Skin epidermis (tissue), 12 donors: ENCODE results near the gene NDEL1.

Source experiments
- H3K27ac ChIP-seq, 21 experiments: fragments of 200-600 bp; sonication (generic) in 11 of 21; one replicate each; pipeline ENCODE4 v1.5.0; 2020; ENCODE audit warnings: mild to moderate bottlenecking in 3 of 21, inconsistent platforms in 2 of 21, moderate library complexity in 2 of 21
- H3K4me3 ChIP-seq, 7 experiments: fragments of 200-600 bp; sonication (generic) in 2 of 7; one replicate each; pipeline ENCODE4 v1.5.0; 2020; ENCODE audit warnings: inconsistent platforms in 2 of 7, mild to moderate bottlenecking in 2 of 7, moderate library complexity in 1 of 7

NDEL1 gene

DNA sequence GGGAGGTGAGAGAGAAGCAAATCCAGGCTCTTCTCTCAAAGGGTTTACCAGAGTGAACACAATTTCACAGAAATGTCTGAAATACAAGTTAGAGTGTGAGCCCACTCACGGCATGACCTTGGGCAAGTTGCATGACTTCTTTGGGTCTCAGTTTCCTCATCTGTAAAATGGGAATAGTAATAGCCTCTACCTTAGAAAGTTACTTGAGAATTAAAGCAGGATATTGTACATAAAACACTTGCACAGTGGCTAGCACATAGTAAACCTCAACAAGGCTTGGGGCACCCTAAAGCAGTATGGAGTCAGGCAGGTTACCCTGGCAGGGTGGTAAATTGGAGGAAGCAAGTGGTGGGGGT is 24.8 kb upstream of the NDEL1 start:
- Histone ChIP-seq H3K4me3 (no peak overlapping the region), H3K27ac (peak overlapping the region in 10 of 21 experiments; percentile 2 to 65 (median 38))

DNA sequence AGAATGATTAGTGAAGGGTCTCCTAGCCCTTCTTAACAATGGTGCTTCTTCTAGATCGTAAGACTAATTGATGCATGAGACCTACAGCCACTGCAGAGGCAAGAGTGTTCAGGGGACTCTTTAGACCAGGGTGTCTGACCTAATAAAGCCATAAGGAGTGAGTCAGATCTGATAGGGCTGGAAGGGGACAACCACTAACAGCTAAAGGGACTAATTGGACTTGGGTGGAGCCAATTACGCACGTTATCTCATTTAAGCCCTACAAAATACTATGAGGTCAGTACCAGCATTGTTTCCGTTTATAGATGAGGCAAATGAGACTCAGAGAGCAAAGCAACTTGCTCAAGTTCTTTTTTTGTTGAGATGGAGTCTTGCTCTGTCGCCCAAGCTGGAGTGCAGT is 23.6 kb upstream of the NDEL1 start:
- Histone ChIP-seq H3K4me3 (no peak overlapping the region), H3K27ac (peak overlapping the region in 10 of 21 experiments; percentile 0 to 76 (median 51))

DNA sequence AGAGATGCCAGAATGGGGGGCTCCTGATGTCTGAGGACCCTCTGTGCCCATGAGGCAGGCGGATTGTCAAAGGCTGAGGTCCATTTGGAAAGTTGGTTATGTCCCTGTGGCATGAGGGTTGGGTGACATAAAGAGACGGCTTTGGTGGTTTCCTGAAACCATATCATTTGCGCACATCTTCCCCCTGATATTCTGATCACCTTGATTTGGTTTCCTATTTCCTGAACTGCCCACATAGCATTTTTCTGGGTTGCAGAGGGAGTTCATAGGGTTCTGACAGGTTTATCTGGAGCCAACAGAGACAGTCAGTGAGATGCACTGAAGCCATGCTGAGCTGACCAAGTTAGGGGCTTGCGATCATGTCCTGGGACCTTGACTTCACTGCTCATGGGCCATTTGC is 22.4 kb upstream of the NDEL1 start:
- Histone ChIP-seq H3K4me3 (peak overlapping the region in 2 of 7 experiments; percentile 14 to 22), H3K27ac (peak overlapping the region in 16 of 21 experiments; percentile 10 to 76 (median 54))

DNA sequence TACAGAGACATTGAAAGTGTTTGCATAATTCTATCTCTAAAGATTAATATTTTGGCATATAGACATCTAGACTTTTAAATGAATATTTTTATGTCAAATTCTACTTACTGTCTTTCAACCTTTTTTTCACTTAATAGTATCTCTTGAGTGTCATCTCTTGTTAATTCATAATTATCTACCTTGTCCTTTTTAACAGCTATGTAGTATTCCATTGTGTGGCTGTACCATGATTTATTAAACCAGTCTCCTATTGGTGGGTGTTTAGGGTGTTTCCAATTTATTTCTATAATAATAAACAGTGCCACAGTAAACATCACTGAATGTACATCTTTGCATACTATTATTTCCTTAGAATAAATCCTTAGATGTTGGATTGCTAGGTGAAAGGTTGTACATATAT is 21.7 kb upstream of the NDEL1 start:
- peak overlapping the region in 2 of 7 experiments; percentile 8 to 14 for H3K4me3 ChIP-seq
- peak overlapping the region in 4 of 21 experiments; percentile 19 to 76 (median 40) for H3K27ac ChIP-seq

DNA sequence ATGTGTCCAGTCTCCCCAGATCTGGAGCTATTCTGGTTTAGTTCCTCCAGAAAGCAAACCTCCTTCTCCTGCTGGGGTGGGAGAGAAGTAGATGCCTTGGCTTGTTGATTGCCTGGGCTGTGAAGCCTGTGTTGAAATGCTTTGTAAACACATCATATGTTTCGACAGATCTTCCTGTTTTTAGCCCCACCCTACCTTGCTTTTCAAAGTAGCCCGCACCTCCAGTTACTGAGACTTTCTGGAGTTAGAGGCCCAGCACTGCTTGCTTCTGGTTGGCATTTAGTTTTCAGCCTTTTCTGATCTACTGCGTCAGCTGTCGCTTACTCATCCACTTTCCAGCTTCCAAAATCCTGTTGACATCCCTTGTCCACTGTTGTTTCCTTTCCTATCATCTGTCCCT is 17.9 kb upstream of the NDEL1 start:
- H3K27ac ChIP-seq: peak overlapping the region in 17 of 21 experiments; percentile 23 to 79 (median 65)
- no peak overlapping the region for H3K4me3 ChIP-seq

DNA sequence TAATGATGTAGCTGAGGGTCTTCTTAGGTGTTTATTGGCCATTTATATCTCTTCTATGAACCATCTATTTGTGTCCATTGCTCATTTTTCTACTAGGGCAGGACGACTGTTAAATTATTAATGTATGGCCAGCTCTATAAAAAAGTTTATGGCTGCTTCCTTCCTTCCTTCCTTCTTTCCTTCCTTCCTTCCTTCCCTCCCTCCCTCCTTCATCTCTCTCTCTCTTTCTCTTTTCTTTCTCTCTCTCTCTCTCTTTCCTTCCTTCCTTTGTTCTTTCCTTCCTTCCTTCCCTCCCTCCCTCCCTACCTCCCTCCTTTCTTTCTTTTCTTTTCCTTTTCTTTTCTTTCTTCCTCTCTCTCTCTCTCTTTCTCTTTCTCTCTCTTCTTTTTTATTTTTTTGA is 17.2 kb upstream of the NDEL1 start:
- Histone ChIP-seq H3K4me3 (no peak overlapping the region), H3K27ac (peak overlapping the region in 16 of 21 experiments; percentile 1 to 79 (median 58))

DNA sequence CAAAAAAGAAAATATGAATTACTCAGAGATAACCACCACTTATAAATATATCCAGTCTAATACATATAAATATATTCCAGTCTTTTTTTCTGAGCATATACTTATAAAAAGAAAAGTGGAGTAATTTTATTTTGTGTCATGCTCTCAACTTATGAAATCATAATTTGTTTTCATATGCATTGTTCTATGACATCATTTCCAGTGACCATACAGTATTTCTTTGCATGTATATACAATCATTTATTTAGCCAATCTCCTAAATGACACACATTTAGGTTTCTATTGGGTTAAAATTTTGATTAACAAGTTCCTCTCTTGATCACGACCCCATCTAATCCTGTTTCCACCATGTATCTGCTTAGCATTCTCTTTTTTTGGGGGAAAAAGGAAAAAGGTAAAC is 16.4 kb upstream of the NDEL1 start:
- Histone ChIP-seq H3K4me3 (no peak overlapping the region), H3K27ac (peak overlapping the region in 5 of 21 experiments; percentile 10 to 74 (median 65))

DNA sequence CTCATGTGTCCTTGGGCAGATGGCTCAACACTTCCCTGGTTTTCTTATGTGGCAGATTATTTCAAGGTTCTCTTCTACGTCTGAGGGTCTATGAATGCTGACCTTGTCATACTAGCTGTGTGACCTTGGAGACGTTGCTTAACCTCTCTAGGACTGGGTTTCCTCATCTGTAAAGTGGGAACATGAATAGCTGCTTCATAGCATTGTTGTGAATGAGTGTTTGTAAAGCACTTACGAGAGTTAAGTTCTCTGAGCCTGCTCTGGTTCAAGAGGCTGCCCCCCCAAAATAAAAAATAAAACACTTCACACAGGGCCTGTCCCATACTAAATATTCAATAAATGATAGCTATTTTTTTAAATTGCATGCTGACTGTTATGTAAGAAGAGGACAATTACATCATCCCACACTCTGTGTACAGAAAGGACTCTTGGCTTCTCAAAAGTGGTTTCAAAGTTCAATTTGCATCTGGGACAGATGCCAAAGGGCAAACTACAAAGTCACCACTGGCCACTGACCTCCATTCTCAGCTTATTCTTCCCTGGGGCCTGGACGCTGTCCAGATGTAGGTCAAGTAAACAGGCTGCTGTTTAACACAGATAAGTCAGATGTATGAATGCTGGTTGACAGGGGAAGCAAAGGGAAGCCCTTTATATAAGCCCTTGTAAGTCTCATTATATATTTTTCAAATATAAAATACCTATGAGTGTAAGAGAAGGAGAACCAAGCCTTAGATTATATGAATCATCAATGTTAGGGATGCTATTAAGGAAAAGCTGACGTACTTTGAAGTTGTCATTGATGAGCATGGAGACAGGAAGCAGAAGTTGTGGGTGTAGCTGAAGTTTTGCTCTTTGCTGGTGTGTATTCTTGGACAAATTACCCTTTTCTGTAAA is 15.4 kb upstream of the NDEL1 start:
- H3K27ac ChIP-seq: peak overlapping the region in 14 of 21 experiments; percentile 4 to 76 (median 54)
- H3K4me3 ChIP-seq: no peak overlapping the region

DNA sequence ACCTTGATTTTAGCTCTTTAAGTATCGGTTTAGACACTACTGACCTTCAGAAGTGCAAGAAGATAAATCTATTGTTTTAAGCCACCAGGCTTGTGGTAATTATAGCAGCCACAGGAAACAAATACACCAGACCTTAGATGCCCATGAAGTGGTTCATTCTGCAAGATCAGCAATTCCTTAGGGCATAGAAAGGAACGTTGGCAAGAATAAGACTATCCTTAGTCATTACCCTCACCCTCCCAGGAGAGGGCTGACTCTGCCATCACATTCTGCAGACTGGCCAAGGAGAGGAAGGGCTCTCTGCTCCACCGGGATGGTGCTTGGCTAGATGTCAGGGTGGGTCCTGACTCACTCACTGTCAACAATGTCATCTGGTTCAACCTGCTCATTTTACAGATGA is 14.1 kb upstream of the NDEL1 start:
- Histone ChIP-seq H3K27ac (peak overlapping the region in 8 of 21 experiments; percentile 0 to 76 (median 52)), H3K4me3 (no peak overlapping the region)

DNA sequence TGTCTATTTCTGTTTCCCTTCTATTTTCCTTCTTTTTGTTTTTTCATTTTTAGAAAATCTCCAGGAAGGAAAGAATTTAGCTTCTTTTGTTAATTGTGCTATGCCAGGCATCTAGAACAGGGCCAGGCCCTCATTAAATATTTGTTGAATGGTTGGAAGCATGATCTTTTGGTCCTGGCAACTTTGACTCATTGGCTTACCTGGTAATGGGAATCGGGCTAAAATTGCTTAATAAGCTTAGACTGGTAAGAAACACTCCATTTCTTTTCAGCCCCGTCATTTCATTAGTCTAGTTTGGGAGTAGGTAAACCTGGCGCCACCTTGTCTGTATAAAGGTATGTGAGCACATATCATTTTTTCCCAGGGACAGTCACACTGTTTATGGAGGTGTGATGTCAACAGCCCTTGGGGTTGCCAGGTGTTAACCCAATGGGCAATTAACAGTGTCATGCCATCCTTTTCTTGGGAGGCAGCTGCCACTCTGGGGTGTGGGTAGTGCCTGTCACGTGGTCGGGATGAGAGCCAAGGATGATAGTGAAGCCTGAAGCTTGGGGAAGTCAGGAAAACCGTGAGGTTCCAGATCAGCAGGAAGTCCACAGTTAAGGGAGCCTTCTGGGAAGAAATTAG is 9.5 kb upstream of the NDEL1 start:
- H3K27ac ChIP-seq: peak overlapping the region in 14 of 21 experiments; percentile 19 to 89 (median 56)
- H3K4me3 ChIP-seq: no peak overlapping the region

DNA sequence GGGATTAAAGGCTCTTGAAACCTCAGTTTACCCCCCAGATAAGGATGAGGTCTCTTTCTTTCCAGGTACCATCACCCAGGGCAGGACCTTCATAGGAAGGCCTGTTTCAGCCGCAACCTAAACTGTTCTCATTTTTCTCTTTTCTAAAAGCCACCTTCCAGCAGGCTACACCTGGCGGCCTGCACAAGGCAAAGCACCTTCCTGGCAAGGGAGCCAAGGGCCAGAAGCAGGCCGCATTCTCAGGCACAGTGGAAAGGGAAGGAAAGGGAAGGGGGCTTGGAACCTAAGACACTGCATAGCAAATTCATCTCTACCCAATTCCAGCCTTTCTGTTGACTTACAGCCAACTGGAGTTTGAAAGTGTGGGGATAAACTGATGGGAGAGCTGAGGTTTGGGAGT is 8.9 kb upstream of the NDEL1 start:
- Histone ChIP-seq H3K4me3 (no peak overlapping the region), H3K27ac (peak overlapping the region in 13 of 21 experiments; percentile 3 to 85 (median 38))

DNA sequence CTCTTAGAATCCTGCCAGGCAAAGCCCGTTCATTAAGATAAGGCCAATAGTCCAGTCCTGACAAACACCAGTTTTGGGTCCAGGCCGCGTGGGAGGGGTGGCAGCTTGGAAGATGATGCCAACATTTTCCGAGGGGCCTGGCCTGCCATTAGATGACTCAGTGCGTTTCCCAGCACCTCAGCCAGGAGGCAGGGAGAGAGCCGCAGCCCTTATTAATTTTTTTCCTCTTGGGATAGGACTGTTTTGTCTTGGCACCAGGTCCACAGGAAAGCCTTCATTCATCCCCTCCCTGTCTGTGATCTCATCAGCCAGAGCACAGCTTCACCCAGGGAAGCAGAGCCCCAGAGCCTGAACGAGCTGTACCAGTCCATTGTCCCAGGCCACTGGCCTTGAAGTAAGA is 4.7 kb upstream of the NDEL1 start:
- H3K4me3 ChIP-seq: no peak overlapping the region
- H3K27ac ChIP-seq: peak overlapping the region in 18 of 21 experiments; percentile 18 to 89 (median 73)

DNA sequence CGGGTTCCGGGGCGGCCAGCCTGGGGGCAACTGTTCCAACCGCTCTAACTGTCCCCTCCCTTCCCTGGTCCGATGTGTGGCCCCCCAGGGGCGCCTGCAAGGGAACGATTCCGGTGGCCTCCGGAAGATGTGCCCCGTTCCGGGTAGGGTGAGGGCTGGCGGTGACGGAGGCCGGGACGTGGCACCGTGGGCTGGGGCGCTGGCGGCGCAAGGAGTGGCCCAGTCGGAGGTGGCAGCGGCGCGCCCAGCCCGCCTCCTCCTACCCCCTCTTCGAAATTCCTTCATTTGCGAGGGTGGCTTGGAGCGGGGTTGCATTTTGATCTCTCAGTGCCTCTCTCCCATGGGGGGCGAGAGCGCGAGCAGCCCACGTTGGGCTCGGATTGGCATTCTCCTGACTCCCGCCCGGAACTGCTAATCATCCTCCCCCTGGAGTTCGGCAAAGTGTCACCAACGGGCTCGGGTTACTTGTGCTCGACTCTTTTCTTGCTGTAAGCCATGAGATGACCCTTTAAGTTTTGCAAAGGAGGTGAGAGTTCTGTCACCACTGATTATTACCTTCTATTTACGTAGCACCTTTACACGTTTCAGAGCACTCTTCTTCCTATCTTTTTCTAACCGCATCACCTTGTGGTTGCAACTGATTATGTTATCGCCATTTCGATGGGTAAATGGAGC is 622 bp downstream of the NDEL1 start:
- Histone ChIP-seq H3K4me3 (peak overlapping the region; percentile 69 to 100 (median 91)), H3K27ac (peak overlapping the region; percentile 95 to 100 (median 99))

DNA sequence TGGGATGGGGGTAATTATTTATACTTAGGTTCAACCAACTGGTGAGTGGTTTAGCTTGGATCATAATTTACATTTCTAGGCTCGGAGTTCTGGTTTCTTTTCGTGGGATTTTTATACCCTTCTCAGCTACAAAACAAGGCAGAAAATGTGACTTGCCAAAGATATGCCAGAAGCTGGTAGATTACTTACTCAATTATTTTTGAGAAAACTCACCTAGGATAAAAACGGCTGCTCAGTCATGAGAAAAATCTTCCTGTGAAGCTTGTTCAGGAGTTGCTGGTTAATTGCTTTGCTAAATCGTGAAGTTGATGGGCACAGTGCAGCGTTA is 1.1 kb downstream of the NDEL1 start:
- peak overlapping the region; percentile 69 to 100 (median 91) for H3K4me3 ChIP-seq

DNA sequence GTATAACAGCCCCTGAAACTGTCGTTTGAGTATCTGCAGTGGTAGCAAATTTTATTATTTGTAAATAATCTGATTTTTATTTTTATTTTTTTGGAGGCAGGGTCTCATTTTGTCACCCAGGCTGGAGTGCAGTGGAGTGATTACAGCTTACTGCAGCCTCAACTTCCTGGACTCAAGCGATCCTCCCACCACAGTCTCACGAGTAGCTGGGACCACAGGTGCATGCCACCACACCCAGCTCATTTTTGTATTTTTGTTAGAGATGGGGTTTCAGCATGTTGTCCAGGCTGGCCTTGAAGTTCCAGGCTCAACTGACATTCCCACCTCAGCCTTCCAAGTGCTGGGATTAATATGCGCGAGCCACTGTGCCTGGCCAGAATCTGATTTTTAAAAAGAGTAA is 2.8 kb downstream of the NDEL1 start:
- Histone ChIP-seq H3K27ac (no peak overlapping the region), H3K4me3 (no peak overlapping the region)

More for the DNA sequence above, 1.1 kb downstream of the NDEL1 start:
- peak overlapping the region in 19 of 21 experiments; percentile 95 to 100 (median 99) for H3K27ac ChIP-seq

DNA sequence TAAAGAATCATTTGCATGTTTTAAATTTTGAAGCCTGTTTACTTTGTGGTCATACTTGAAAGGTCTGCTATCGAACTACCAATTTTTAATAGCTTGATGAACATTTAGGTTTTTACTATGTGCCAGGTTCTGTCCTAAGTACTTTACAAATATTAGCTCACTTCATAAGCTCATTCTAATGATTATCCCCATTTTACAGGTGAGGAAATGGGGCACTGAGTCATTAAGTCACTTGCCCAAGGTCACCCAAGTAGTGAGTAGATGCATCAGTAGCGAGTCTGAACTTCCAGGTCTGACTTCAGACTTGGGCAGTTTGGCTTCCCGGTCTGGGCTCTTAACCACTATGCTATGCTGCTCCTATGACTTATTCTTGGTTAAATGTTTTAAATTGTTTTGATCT is 4.0 kb downstream of the NDEL1 start:
- no peak overlapping the region for H3K27ac ChIP-seq
- H3K4me3 ChIP-seq: no peak overlapping the region

DNA sequence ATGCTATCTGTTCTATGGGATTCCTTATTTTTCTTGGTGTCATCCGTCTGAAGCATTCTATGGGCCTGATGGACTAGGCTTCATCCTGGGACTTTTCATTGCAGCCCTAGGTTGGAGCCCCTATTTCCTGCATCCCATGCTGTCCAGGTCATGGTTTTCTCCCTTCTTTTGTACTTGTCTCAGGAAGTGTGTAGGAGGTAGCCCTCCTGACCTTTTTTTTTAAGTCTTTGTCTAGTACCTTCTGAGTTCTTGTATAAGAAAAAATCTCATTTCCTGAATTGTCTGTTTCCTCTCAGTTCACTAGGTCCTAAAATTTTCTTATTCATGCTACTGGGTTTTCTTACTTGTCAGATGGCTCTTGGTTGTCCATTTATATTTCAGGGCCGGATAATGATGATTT is 6.0 kb downstream of the NDEL1 start:
- H3K4me3 ChIP-seq: no peak overlapping the region
- no peak overlapping the region for H3K27ac ChIP-seq

DNA sequence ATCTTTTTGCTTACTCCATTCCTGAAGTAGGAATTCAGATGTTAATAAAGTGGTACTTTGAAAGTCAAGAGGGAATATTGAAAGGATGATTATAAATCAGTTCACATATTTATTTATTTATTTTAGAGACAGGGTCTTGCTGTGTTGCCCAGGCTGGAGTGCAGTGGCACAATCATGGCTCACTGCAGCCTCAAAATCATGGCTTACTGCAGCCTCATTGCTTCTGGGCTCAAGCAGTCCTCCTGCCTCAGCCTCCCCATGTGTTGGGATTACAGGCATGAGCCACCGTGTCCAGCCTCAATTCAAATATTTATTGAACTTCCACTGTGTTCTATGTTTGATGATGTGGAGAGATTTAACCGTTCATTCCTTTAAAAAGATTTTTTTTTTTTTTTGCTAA is 6.6 kb downstream of the NDEL1 start:
- Histone ChIP-seq H3K27ac (no peak overlapping the region), H3K4me3 (no peak overlapping the region)

DNA sequence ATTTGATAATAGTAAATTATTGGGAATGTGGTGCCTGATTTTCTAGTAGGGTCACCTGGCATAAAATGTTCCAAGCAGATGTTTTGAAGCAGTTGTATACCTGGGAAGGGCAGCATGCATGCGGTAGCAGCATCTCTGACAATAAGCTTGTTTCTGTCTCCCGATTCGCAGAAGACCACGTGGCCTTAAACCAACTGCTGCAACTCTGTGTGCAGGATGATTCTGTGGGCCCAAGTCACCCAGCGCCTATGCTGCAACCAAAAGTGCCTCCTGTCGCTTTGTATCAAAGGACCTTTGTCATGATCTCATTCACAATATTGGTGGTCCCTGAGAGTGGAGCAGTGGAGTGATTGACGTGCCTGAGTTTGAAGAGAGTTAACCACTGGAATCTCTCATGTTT is 8.1 kb downstream of the NDEL1 start:
- Histone ChIP-seq H3K27ac (no peak overlapping the region), H3K4me3 (no peak overlapping the region)

DNA sequence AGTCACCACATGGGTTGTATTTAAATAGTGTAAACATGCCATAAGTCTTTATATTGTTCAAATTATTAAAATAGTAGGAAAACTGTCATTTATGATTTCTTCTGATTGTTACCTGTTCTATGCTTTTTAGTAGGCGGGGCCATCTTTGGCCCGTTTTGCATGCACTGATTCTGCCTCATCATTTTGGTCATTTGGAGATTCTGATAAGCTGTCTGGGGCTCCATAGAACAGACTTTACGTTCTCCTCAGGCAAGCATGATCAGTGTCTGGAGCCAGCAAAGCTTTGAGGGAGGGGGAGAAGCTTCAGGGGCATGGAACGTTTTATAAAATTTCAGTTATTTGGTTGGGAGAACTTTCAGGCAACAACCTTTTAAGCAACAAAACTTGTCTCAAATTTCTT is 8.8 kb downstream of the NDEL1 start:
- no peak overlapping the region for H3K27ac ChIP-seq

More for the DNA sequence above, 8.8 kb downstream of the NDEL1 start:
- no peak overlapping the region for H3K4me3 ChIP-seq
